Lower leg skin (tissue), 4 donors: ENCODE measurements around the gene RUNX1. TPM values are rescaled to one million over a fixed set of nuclear protein-coding genes. Genes with fewer than 3 reads are reported as not detected.

Experiments used
- DNase-seq, 2 donors: peaks; one replicate each; pipeline ENCODE4 v3.0.0-alpha.2; 2019; ENCODE audit warnings: low spot score in 2 of 2
- H3K4me3 ChIP-seq: fragments of 200-600 bp; sonication (generic); 2 replicates; pipeline ENCODE4 v1.5.1; 2017; ENCODE audit warnings: mild to moderate bottlenecking, low read depth; ENCODE audit not compliant: poor library complexity, severe bottlenecking
- POLR2A ChIP-seq, 2 donors: fragments of 450-650 bp; IDR thresholded peaks; one replicate each; pipeline ENCODE4 v1.6.1; 2016 to 2017; ENCODE audit warnings: antibody characterized with exemption in 2 of 2, mild to moderate bottlenecking in 1 of 2, moderate library complexity in 1 of 2
- WGBS, 2 donors: methylation state at CpG; one replicate each; pipeline ENCODE4 v1.1.5; 2018; 5-methylcytosine and 5-hydroxymethylcytosine counted together
- intact Hi-C: fragments of 100-400 bp; cut with DNase I; formaldehyde crosslinking; loops from one replicate; pipeline ENCODE4 v1.15.0; 2023; ENCODE audit warnings: low total_unique reads
- total RNA-seq, 4 donors: library from RNA; depleted of rRNA; stranded (reverse); fragments of >200 nt; gene quantifications; one replicate each; pipeline ENCODE4 v1.1.0, GENCODE V29; 2016
- TF ChIP-seq, protein P1 (sequence below), 3 donors: fragments of 450-650 bp; IDR thresholded peaks; one replicate each; pipeline ENCODE4 v1.5.1; 2016; ENCODE audit warnings: antibody characterized with exemption in 3 of 3, mild to moderate bottlenecking in 3 of 3, moderate library complexity in 2 of 3

RUNX1 gene
- total RNA-seq, 4 donors from 2014 or later, result 7.3 to 29.1 (median 18.1) TPM

DNA sequence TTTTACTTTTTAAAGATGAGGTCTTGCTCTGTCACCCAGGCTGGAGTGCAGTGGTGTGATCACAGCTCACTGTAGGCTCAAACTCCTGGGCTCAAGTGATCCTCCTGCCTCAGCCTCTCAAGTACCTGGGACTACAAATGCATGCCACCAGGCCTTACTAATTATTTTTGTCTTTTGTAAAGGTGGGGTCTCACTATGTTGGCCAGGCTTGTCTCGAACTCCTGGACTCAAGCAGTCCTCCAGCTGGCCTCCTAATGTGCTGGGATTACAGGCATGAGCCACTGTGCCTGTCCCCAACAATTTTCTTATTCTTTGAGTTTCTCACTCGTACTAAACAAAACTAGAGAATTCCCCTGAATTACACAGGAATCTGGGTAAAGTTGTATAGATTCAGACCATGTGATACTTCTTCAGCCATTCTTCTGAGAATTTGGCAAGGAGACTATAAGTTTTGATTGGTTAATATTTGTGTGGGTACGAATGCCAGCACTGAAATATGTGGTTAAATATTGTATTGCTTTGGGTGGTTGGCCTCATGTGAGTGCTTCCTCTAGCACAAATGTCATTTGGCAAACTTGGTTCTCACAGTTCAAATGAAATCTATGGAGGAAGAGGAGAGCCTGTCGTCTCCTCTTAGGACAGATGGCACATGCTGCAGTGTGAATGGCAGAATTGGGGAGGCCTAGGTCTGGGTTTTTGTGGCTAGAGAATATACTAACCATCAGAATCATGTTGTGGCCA, 104.9 kb downstream of the RUNX1 start:
- no peak for DNase-seq
- TF ChIP-seq, protein P1, sequence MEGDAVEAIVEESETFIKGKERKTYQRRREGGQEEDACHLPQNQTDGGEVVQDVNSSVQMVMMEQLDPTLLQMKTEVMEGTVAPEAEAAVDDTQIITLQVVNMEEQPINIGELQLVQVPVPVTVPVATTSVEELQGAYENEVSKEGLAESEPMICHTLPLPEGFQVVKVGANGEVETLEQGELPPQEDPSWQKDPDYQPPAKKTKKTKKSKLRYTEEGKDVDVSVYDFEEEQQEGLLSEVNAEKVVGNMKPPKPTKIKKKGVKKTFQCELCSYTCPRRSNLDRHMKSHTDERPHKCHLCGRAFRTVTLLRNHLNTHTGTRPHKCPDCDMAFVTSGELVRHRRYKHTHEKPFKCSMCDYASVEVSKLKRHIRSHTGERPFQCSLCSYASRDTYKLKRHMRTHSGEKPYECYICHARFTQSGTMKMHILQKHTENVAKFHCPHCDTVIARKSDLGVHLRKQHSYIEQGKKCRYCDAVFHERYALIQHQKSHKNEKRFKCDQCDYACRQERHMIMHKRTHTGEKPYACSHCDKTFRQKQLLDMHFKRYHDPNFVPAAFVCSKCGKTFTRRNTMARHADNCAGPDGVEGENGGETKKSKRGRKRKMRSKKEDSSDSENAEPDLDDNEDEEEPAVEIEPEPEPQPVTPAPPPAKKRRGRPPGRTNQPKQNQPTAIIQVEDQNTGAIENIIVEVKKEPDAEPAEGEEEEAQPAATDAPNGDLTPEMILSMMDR (IDR thresholded peaks at IDR 0.05), result no peak
- no peak for TF ChIP-seq POLR2A (IDR thresholded peaks at IDR 0.05)
- WGBS, 2 donors, result 79 to 86% methylated on average over 4 of the region's 4 CpGs
- intact Hi-C loops, result no loop called here
- H3K4me3 ChIP-seq, result no peak overlapping the region

DNA sequence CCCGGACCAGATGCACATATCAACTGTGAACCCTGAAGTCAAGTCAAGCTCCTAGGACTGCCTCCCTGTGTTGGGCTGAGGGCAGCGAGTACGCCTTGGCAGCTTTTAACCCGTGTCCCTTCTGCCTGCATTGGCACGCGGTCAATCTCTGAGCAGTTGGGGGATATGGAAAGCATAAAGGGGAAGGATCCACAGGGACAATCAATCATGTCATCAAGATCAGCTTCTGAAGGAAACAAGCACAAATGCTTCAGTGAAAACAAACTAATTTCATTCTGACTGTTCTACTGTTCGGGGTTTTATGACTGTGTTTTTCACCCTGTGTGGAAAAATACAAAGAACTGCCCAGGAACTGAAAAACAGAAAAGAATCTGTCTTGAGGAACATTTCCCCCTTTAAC, 106.2 kb downstream of the RUNX1 start:
- 63 to 65% methylated on average over 7 of the region's 7 CpGs for WGBS, 2 donors
- DNase-seq, result no peak
- intact Hi-C loops, result no loop called here
- H3K4me3 ChIP-seq, result no peak overlapping the region
- TF ChIP-seq POLR2A (IDR thresholded peaks at IDR 0.05), result no peak
- TF ChIP-seq, protein P1 (IDR thresholded peaks at IDR 0.05), result no peak

DNA sequence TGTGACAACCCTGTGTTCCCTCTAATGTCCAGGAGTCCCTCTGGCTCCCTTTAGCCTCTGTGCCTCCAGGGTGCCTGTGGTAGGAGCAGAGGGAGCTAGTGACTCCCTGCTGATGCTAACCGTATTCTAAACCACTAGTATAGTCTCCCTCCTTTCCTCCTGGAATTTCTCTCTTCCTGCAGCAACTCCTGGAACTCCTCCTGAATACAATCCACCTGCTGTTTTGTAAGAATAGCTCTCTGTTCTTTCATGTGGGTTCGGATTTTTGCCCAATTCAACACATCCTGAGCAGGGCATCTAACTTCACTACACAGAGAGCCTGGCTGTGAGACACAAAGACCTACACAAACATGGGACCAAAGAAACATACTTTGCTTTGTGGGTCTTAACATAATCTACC, 107.9 kb downstream of the RUNX1 start:
- intact Hi-C loops, result no loop called here
- WGBS, 2 donors, result 66 to 79% methylated on average over 2 of the region's 2 CpGs
- TF ChIP-seq POLR2A (IDR thresholded peaks at IDR 0.05), result no peak
- TF ChIP-seq, protein P1 (IDR thresholded peaks at IDR 0.05), result no peak
- no peak overlapping the region for H3K4me3 ChIP-seq
- DNase-seq, result no peak

DNA sequence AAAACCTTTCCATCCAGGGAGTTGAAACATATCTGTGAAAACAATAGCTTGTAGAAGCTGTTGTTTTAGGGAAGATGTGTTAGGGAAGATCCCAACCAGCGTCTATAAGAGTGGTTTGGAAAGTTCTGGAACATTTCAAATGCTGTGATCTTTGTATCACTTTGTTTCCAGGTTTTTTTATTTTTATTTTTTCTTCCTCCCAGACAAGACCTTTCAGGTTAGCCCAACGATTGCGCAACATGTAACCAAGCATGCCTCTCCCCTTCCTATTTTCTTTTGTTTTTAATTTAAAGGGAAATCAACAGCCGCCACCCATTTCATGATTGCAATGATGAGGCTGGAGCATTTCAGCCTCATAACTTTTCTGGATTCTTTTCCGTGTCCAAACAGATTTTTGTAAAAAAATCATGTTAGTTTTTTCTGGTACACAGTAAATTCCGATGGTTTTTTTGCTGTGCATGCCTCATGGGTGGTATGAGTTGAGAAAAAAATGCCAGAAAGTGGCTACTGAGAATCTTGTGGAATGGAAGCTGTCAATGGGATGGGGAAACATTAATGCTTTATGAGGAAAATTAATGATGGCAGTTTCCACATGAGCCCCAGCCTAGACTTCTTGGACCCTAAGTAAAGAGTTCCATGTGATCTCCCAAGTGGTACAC, 109.3 kb downstream of the RUNX1 start:
- no peak for DNase-seq
- 55 to 61% methylated on average over 6 of the region's 6 CpGs for WGBS, 2 donors
- H3K4me3 ChIP-seq, result no peak overlapping the region
- TF ChIP-seq, protein P1 (IDR thresholded peaks at IDR 0.05), result no peak
- no peak for TF ChIP-seq POLR2A (IDR thresholded peaks at IDR 0.05)
- intact Hi-C loops, result no loop called here

DNA sequence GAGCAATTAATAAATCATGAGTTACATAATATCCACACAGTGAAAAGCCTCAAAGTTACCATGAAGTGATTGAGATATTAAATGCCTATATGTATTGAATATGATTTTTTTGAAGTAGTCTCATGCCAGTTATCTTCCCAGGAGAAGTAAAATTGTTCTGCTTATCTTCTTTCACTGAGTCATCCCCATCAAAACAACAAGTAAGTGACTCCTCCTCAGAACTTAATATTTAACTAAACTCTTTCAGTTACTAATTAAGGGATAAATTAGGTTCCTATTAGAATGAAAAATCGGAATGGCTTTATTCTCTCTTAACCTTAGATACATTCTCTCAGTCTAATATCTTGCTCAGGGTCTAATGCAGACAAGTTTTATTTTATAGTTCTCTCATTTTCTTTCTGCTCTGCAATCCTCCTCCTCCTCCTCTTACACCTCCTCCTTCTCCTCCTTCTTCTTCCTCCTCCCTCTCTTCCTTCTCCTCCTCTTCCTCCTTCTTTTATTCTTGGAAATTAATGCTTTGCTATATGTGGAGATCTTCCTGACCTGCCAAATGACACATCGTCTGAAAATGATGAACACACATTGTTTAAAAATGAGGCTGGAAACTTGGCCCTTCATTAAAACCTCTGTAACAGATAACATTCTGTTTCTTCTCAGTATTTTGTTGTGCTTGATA, 110.9 kb downstream of the RUNX1 start:
- no peak for TF ChIP-seq POLR2A (IDR thresholded peaks at IDR 0.05)

DNA sequence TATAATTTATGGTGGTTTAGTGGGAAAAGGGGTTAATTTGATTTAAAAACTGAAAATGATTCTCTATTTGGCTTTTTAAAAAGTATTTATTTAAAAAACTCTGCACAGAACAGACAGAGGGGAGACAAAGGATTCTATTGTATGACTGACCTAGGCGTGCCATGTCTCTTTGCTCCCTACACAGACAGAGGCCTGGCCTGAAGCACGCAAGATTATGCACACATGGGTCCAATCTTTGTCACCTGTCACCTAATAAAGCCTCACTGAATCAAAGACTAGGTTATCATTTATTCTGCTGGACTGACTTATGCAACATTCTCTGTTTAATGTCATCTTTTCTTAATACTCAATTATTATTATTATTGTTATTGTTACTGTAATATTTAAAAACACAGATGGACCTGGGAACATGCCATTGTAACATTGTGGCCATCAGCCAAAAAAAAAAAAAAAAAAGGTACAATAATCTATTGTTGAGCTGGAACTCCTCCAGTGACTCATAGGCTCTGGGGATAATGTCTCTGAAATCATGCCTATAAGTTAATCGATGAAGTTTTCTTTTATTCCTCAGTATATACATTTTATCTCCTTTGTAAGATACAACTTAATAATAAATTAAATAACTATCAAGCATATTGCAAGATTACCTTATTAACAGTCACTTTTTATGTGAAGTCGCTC, 112.1 kb downstream of the RUNX1 start:
- 81 to 83% methylated on average over 4 of the region's 4 CpGs for WGBS, 2 donors

More for the DNA sequence above, 110.9 kb downstream of the RUNX1 start:
- intact Hi-C loops, result no loop called here
- DNase-seq, result no peak
- H3K4me3 ChIP-seq, result no peak overlapping the region
- WGBS, 2 donors, result 61 to 72% methylated on average over 2 of the region's 2 CpGs

More for the DNA sequence above, 112.1 kb downstream of the RUNX1 start:
- intact Hi-C loops, result no loop called here
- H3K4me3 ChIP-seq, result no peak overlapping the region
- TF ChIP-seq, protein P1 (IDR thresholded peaks at IDR 0.05), result no peak
- no peak for TF ChIP-seq POLR2A (IDR thresholded peaks at IDR 0.05)
- no peak for DNase-seq
